Activated CD4-positive, alpha-beta T cell treated with anti-CD3 and anti-CD28 coated beads for 24 hours (primary cell): ENCODE results near the gene S100G.

Experiments used
- DNase-seq, 2 donors: peaks; one replicate each; pipeline ENCODE4 v3.0.0-alpha.2; 2020; ENCODE audit warnings: low read depth in 2 of 2

The S100G gene

DNA sequence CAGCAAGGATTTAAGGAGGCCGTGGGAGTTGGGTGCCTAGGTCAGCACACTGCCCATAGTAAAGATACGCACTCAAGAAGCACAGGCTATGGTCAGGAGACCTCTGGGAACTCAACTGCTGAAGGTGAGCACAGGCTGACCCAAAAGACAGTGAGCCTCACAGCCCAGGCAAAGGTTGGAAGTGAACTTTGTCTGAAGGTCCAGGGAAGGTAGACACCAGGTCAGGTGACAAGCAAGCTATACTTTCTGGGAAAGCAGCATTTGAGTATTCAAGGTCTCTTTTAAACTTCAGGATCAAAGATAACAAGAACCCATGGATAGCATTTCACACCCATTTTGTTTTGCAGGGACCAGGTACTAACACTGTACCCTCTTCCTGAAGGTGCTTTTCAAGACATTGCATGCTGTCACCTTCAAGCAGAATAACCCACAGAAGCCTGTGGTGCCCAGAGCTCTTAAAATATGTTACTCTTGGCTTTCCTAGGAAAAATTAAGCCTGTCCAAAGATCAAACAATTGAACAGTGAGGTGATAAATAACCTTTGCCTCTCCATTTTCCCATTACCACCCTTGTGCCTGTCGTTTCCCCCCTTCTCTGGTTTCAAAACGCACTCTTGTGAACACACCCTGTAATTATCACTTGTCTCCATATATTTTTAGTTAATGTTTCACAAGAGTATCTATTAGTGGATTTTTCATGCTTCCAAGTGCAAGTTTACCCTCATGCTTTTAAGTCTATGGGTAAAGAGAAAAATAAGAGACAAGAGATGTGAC lies 3.4 kb upstream of the S100G start:
- DNase-seq: no peak

DNA sequence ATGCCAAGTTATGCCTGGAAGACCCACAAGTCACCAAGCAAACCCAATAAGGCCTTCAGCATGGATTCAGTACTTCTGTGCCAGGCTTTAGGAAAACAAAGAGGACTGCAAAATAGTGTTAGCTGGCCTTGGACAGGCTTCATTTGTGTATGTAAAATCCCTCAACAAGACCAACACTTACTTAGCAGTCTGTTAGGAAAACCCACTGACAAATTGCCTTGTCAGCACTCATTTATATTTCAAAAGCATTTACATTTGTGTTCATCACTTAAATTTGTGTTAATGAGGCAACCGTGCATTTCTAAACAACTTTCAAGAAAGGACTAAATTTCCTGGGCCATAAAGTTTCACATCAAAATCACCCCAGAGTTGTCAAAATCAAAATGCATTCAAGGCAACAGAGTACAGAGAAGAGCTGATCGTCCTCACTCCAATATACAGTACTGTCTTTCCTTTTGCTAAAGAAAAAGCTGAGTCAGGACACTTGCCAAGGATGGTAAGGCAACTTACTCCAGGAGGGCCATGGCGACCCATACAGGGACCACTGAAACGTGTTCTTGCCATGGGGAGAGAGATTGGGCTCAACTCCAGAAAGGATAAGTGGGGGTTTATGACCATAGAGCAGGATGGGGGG lies 1.6 kb downstream of the S100G start:
- no peak for DNase-seq

DNA sequence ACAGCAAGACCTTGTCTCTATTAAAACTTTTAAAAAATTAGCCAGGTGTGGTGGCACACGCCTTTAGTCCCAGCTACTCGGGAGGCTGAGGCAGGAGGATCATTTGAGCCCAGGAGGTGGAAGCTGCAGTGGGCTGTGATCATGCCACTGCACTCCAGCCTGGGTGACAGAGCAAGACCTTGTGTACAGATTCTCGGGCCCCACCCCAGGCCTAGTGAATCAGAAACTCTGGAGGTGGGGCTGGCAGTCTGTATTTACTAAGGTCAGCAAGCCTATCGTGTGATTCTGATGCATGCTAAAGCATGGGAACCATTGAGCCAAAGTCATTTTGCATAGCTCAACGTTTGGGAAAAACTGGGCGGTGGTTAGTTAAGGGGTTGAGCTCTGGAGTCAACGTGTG lies 3.5 kb downstream of the S100G start:
- DNase-seq: no peak

DNA sequence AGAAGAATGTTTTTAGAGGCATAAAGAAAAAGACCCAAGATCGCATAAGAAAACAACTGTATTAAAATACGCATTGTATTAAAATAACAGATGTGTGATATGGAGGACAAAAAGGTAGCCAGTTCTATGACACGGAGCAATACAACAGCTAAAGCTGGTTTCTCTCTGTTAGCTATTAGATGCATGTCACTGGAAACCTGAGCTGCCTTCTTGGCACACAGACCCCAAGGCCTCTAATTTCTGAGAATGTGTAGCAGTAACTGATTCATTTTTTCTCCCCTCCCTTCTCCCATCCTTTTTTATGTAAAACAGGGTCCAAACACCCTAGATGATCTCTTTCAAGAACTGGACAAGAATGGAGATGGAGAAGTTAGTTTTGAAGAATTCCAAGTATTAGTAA lies 4.1 kb downstream of the S100G start:
- DNase-seq: no peak

DNA sequence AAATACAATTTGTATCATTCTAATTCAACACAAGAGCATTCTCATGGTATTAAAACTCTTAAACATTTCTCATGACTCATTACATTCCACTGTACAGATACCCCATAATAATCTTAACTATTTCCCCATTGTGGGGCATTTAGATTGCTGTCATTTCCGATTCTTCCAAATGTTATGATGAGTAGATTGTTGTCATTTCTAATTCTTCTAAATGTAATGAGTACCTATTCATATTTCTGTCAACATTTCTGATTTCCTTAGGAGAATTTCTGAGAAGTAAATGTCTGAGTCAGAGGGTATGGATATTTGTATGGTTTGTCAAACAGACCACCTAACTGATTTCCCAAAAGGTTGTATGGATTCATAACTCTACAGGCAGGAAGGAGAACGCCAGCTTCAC lies 8.3 kb downstream of the S100G start:
- DNase-seq: no peak

DNA sequence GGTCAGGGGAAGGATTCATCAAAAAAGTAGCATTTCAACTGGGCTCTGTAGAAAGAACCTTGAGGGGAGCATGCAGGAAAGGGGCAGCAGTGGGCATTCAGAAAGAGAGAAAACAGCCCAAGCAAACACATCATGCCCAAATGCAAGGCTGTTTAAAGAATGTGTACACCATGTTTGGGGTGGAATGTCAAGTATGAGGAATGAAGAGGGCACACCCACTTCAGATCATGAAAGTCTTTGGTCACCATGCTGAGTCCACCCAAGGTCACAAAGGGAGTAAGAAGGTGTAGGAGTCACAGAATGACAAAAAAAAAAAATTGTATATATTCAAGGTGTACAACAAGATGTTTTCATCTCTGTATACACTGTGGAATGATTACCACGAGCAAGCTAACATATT lies 9.4 kb downstream of the S100G start:
- DNase-seq: no peak

DNA sequence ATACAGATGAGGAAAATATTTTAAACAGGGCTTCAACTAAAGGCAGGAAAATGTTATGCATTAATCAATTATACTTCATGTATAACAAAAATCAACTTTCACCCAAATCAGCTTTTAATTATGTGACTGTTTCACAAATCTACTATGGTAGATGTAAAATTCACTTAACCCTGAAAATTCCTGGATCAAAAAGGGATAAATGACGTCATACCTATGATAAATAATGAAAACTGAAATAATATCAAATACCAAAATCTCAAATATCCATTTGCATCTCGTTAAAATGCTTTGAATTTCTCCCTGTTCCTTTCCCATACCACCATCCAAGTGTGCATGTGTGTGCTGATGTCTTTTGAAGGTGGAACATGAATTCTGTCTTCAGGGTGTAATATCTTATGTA lies 11.5 kb downstream of the S100G start:
- DNase-seq: no peak

DNA sequence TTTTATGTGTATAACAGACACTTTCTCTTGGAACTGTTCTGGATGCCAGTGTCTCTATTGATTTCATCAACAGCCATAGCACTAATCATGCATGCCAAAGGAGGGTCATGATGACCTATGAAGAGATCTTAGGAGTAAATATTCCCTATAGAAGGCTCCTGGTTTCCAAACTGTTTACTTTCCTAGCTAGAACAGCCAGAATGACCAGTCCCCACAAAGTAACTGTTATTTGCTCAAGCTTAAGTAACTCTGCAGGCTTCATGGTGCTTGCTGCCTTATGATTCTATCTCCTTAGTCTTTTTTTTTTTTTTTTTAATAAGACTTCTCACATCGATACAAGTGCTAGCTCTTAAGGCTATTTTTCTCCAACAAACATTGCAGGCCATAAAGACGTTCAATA lies 12.4 kb downstream of the S100G start:
- no peak for DNase-seq

DNA sequence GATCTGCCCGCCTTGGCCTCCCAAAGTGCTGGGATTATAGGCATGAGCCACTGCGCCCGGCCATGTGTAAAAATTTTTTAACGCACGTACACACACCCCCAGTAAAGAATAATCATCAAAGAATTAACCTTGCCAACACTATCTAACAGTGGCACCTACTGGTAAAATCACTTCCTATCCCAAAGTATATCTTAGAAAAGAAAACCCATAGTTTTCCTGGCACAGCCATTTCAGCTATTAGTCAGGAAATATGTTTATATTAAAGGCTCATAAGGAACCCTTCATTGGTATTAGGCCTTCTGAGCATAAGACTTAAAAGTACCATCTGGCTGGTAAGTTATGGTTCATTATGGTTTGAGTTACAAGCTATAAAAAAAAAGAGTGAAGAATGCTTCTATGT lies 14.1 kb downstream of the S100G start:
- DNase-seq: no peak

DNA sequence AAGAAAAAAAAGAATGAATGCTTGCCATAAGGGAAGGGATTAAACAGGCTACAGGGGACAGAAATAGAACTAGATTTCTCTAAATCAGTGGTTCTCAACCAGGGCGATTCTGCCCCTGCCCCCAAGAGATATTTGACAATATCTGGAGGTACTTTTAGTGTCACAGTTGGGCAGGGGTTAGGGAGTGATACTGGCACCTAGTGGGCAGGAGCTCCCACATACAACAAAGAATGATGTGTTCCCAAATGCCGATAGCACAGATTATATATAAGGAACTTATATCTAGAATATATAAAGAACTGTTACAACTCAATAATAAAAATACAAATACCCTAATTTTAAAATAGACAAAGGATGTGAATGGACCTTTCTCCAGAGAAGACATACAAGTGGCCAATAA lies 14.7 kb downstream of the S100G start:
- DNase-seq: no peak

DNA sequence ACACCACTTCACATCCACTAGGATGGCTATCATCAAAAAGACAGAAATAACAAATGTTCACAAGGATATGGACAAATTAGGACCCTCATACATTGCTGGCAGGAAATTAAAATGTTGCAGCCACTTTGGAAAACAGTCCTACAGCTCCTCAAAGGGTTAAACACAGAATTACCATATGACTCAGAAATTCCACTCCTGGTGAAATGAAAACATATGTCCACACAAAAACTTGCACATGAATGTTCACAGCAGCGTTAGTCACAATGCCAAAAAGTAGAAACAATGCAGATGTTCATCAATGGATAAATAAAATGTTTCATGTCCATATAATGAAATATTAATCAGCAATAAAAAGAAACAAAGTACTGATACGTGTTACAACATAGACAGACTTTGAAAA lies 15.1 kb downstream of the S100G start:
- no peak for DNase-seq

DNA sequence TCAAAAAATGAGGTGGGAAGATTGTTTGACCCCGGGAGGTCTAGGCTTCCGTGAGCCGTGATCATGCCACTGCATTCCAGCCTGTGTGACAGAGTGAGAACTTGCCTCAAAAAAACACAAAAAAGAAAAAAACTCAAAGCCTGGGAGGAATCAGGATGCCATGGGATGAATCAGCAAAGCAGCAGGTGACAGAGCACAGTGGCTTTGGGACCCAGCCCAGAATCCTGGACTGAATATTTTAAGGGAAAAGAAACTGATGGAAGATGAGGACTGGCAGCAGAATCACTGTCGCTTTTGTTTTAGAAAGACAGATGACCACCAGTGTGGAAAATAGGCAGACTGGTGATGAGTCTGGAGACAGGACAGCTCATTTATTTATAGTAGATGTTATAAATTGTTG lies 16.6 kb downstream of the S100G start:
- DNase-seq: no peak

DNA sequence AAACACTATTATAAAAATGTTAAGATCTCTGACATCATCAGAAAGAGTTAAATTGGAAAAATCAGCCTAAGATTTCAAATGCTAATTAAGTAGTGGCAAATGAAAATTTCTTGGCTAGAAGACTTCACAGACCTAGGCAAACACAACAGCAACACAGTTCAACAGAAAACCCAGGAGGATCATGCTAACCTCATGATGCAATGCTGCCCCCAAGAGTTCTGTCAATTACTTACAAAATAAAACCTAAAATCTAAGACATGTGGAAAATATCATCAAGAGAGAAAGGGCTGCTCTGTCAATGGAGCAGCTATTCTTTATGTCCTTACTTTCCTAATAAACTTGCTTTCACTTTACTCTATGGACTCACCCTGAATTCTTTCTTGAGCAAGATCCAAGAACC lies 21.0 kb downstream of the S100G start:
- no peak for DNase-seq

DNA sequence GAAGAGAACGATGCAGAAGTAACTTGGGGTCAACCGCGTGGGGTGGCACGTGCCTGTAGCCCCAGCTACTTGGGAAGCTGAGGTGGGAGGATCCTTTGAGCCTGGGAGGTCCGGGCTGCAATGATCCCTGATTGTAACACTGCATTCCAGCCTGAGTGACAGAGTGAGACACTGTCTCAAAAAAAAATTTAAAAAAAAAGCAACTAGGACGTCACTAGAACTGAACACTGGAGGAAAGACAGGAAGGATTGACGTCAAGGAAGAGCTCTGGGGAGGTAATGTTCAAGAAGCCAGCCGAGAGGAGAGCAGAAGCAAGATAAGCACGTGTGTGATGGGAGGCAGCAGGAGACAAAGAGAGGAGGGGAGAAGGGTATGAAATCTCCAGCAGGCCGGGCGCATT lies 28.7 kb downstream of the S100G start:
- no peak for DNase-seq

DNA sequence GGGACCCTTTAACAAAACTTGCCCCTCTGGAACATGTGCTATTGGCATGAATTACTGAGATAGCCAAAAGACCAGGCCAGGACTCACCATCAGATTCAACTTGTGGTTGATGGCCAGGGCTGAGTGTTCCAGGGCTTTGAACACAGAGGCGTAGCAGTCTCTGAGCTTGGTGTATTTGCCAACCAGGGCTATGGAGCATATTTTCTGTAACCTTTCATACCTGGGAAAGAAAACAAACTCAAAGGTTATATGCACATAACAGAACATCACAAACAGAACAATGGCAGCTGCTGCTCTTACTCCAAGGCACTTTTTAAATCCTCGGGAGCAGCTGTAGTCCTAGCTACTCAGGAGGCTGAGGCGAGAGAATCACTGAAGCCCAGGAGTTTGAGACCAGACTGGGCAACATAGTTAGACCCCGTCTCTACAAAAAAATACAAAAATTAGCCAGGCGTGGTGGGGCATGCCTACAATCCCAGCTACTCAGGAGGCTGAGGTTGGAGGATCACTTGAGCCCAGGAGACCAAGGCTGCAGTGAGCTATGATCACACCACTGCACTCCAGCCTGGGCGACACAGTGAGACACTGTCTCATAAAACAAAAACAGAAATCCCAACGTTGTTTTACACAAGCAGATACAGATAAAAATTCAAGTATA lies 33.2 kb downstream of the S100G start:
- DNase-seq: no peak

DNA sequence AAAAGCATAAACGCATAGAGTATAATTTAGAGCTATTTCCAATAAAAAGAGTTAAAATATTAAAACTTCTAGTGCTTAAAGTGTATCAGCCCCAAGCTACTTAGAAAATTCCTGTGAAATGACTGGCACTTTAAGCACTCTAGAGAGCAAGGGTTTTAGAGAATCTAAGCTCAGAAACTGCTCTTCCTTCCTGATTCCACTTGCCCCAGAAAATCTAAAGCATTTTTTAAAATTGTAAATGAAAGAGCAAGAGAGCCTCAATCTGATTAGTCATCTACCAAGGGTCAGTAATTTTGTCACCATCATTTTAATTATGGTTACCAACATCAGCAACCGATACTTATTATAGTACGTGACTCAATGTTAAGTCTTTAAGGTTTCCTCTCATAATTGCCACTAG lies 37.6 kb downstream of the S100G start:
- DNase-seq: no peak

DNA sequence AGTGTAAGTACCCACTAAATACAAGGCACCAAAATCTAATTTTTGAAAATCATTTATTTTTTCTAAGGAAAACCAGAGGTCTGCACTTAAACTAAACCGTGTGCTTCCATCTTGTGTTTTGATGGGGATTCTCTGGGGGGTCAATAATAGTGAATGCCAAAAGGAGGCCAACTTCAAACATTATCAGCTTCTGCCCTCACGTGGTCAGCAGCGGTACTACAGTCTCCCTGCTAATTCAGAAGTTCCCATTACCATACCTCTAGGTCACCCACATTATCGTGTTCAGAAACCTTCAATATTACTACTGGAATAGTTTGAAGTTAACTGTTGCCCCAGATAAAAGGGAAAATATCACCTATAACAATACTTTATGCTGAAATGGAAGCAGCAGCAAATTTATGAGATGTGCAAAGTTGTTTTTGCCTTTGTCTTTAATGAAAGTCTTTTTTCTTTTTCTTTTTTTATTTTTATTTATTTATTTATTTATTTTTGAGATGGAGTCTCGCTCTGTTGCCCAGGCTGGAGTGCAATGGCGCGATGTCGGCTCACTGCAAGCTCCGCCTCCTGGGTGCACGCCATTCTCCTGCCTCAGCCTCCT lies 45.2 kb downstream of the S100G start:
- DNase-seq: peak; percentile 45 to 59

DNA sequence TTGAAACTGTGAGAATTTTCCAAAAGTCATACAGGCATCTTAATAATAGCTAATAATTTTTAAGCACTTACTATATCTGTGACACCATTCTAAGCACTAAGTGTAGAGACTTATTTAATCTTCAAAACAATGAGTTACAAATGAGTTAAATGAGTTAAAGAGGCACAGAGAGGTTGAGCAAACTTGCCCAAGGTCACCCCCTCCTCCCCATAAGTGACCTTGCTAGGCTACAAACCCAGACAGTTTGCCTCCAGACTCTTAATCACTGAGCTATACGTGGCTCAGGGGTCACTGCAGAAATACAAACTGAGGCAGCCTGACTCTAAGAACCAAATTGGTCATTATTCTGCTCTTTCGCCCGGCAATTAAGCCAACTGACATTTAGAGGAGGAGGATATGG lies 47.0 kb downstream of the S100G start:
- DNase-seq: no peak

DNA sequence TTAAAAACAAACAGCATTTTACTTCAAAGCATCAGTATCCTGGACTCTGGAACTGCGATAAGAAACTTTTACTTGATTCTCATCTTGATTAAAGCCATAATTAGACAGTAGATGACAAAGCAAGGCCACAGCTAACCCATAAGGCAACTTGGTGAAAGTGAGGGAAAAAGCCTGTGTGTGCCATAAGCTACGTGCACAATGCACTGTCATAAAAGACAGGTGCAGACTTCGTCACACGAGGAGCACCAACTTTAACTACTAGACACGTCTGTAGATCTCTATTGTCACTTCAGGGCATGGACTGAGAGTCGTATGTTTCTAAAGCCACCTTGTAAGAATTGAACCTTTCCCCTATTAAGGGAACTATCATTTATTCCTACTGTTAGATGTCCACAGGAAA lies 49.4 kb downstream of the S100G start:
- DNase-seq: no peak

DNA sequence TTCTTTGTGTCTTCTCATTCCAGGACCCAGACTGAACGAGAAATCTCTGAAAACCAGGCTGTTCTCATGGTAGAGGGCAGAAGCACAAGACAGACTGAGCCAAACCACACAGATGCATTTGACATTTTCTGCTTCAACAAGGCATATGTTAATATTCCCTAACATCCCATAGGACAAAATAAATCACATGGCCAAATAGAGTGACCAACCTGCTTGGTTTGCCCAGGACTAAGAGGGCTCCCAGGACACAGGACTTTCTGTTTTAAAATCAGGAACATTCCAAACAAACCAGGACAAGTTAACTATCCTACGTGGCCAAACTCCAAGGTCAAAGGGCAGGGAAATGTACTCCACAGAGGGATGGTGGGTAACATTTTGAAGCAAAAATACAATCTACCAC lies 50.8 kb downstream of the S100G start:
- DNase-seq: no peak

DNA sequence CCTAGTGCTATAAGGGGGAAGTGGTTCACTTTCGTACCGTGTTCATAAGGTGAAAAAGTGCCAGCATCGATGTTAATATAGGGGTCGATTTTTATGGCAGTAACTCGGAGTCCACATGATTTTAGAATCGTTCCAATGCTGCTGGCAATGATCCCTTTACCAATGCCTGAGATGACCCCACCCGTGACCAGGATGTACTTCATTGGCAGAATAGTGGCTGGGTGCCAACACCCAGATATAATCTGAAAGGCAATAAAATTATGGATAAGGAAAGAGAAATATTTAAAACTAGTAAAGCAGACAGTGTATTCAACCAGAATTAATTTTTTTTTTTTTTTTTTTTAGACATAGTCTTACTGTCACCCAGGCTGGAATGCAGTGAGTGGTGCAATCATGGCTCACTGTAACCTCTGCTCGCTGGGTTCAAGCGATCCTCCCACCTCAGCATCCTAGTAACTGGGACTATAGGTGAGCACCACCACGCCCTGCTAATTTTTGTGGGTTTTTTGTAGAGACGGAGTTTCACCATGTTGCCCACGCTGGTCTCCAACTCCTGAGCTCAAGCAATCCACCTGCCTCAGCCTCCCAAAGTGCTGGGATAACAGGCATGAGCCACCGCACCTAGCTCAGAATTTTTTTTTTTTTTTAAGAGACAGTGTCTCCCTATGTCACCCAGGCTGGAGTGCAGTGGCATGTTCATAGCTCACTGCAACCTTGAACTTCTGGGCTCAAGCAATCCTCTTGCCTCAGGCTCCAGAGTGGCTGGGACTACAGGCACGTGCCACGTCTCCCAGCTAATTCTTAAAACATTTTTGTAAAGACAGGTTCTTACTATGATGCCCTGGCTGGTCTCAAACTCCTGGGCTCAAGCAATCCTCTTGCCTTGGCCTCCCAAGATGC lies 53.0 kb downstream of the S100G start:
- DNase-seq: no peak
